Thoracic aorta (tissue), 2 donors: Measurements from ENCODE around the gene MRPL53. TPM values are rescaled to one million over a fixed set of nuclear protein-coding genes. Genes with fewer than 3 reads are reported as not detected.
"Not testable (repeated sequence)": the region's sequence is repeated elsewhere in the genome, so short reads cannot be mapped to it uniquely, and the experiment has no call there.

Source experiments
- ATAC-seq: fragments of 150-250 bp; one replicate; pipeline ENCODE4 v1.8.0; 2017; ENCODE audit warnings: low read depth; ENCODE audit not compliant: insufficient number of reproducible peaks, low FRiP score
- DNase-seq: peaks from one replicate; pipeline ENCODE4 v3.0.0-alpha.2; 2020; ENCODE audit warnings: low spot score
- H3K27ac ChIP-seq, 2 donors: fragments of 200-600 bp; sonication (generic); 1 replicate in 1 of 2; 2 replicates in 1 of 2; pipeline ENCODE4 v1.5.1; 2016; ENCODE audit warnings: mild to moderate bottlenecking in 2 of 2, moderate library complexity in 2 of 2
- H3K27me3 ChIP-seq: fragments of 200-600 bp; sonication (generic); replicated peaks from 2 replicates; pipeline ENCODE4 v1.6.0; 2016; ENCODE audit warnings: mild to moderate bottlenecking; ENCODE audit not compliant: insufficient read depth
- H3K36me3 ChIP-seq: fragments of 200-600 bp; sonication (generic); one replicate; pipeline ENCODE4 v1.5.1; 2016
- H3K4me1 ChIP-seq, 2 donors: fragments of 200-600 bp; sonication (generic); 1 replicate in 1 of 2; 2 replicates in 1 of 2; pipeline versions ENCODE4 v1.5.1 to v1.6.0; 2016; ENCODE audit warnings: low read depth in 2 of 2, mild to moderate bottlenecking in 1 of 2; ENCODE audit not compliant: control insufficient read depth in 1 of 2
- H3K4me3 ChIP-seq: fragments of 200-600 bp; sonication (generic); 2 replicates; pipeline ENCODE4 v1.5.1; 2016; ENCODE audit warnings: mild to moderate bottlenecking
- H3K9me3 ChIP-seq: fragments of 200-600 bp; sonication (generic); 2 replicates; pipeline ENCODE4 v1.5.1; 2016
- total RNA-seq, 2 donors: library from RNA; depleted of rRNA; stranded (reverse); fragments of >200 nt; gene quantifications; one replicate each; pipeline versions ENCODE4 v1.1.0 to v1.2.3, GENCODE V29; 2016
- TF ChIP-seq, protein P1 (sequence below): fragments of 200-600 bp; sonication (generic); IDR thresholded peaks from one replicate; pipeline ENCODE4 v1.5.1; 2019; ENCODE audit warnings: antibody characterized with exemption

Gene MRPL53
- total RNA-seq, 2 donors from 2014 or later, result 14.6 to 40.8 TPM

DNA sequence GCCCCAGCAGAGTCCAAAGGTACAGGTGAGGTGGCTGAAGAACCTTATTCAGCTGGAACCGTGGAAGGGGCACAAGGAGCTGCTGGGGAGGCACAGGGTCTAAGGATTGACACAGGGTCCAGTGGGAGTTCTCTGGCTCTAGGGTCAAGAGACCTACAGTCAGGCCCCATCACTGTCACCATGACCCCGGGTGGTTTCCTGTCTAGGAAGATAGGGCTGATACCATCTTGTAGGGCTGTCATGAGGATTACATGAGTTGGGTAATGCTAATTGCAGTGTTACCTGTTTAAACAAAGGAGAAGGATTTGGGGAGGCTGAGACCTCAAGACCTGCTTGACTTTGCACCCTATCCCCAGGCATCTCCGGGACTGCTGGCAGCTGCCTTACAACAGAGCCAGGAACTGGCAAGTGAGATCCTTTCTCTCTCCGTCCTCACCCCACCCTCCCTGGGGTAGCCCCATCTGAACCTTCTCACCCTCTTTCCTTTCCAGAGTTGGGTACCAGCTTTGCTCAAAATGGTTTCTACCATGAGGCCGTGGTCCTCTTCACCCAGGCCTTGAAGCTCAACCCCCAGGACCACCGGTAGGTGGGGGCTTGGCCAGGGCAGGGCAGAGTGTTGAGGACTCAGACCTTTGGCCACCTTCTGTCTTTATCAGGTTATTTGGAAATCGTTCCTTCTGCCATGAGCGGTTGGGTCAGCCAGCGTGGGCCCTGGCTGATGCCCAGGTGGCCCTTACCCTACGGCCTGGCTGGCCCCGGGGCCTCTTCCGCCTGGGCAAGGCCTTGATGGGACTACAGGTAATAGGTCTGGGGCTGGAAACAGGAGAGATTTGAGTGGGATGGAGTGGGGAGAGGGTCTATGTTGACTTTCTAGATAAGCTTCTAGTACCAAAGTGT is 19.4 kb upstream of the MRPL53 start:
- TF ChIP-seq, protein P1, sequence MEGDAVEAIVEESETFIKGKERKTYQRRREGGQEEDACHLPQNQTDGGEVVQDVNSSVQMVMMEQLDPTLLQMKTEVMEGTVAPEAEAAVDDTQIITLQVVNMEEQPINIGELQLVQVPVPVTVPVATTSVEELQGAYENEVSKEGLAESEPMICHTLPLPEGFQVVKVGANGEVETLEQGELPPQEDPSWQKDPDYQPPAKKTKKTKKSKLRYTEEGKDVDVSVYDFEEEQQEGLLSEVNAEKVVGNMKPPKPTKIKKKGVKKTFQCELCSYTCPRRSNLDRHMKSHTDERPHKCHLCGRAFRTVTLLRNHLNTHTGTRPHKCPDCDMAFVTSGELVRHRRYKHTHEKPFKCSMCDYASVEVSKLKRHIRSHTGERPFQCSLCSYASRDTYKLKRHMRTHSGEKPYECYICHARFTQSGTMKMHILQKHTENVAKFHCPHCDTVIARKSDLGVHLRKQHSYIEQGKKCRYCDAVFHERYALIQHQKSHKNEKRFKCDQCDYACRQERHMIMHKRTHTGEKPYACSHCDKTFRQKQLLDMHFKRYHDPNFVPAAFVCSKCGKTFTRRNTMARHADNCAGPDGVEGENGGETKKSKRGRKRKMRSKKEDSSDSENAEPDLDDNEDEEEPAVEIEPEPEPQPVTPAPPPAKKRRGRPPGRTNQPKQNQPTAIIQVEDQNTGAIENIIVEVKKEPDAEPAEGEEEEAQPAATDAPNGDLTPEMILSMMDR, result no peak
- Histone ChIP-seq H3K9me3 (no peaks in the 10 kb centered on the region), H3K27me3 (no peaks in the 10 kb centered on the region), H3K4me1 (no peaks in the 10 kb centered on the region), H3K4me3 (no peak overlapping the region), H3K27ac (no peak overlapping the region), H3K36me3 (peaks cover 43% of the 10 kb centered on the region)
- ATAC-seq, result no peak
- no peak for DNase-seq

DNA sequence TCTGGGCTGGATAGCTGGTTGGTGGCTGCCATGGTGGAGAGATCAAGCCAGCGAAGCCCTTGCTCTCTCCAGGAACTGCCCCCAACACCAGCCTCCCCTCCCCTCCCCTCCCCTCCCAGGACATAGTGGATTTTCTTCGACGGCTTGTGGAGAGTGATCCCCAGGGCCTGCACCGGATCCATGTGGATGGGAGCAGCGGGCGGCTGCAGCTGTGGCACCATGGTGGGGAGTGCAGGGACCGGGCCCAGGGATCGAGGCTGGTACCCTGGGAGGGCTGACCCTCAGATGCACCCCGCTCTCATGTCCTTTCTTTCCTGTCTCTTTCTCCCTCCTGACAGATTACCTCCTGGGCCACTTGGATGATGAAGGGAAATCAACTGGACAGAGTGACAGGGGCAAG is 17.4 kb upstream of the MRPL53 start:
- Histone ChIP-seq H3K4me1 (no peaks in the 10 kb centered on the region), H3K27ac (no peak overlapping the region), H3K36me3 (peaks cover 52% of the 10 kb centered on the region), H3K27me3 (no peaks in the 10 kb centered on the region), H3K4me3 (no peak overlapping the region), H3K9me3 (no peaks in the 10 kb centered on the region)
- ATAC-seq, result no peak
- TF ChIP-seq, protein P1, result no peak
- no peak for DNase-seq

DNA sequence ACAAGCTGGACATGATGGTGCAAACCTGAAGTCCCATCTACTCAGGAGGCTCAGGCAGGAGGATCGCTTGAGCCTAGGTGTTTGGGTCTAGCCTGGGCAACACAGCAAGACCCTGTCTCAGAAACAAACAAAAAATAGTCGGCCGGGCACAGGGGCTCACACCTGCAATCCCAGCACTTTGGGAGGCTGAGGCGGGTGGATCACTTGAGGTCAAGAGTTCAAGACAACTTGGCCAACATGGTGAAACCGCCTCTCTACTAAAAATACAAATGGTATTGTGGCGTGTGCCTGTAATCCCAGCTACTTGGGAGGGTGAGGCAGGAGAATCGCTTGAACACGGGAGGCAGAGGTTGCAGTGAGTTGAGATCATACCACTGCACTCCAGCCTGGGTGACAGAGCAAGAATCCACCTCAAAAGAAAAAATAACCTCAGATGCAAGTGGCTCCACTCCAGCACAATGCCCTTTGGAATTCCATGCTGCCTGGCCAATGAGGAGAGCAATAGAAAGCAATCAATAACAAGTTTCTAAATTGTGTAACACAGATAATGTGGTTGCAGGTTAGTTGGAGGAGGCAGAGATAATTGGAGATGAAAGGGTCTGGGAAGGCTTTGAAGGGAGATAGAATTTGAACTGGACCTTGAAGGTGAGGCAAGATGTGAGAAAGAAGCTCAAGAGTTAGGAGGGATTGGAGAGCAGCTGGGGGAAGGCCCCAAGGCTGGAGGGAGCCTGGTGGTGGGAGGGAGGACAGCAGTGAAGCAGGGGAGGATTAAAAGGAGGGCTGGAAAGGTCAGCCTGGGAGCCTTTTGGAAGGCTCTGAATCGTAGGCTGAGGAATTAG is 16.4 kb upstream of the MRPL53 start:
- Histone ChIP-seq H3K9me3 (no peaks in the 10 kb centered on the region), H3K4me1 (peaks cover 4 to 7% of the 10 kb centered on the region in 2 donors), H3K27ac (no peak overlapping the region), H3K36me3 (peaks cover 52% of the 10 kb centered on the region), H3K27me3 (no peaks in the 10 kb centered on the region), H3K4me3 (no peak overlapping the region)
- TF ChIP-seq, protein P1, result no peak
- DNase-seq (no peak), ATAC-seq (no peak)

DNA sequence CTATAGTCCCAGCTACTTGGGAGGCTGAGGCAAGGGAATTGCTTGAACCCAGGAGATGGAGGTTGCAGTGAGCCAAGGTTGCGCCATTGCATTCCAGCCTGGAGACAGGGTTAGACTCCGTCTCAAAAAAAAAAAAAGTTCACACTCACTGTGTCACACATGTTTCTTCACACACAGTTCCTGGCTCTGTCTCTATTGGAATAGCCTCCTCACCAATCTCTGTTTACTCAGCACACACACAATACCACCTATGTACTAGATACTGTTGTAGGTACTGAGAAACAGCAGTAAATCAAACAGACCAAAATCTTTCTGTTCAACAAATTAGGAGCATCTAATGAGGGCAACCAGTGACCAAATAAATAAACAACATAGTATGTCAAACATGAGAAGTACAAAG is 13.7 kb upstream of the MRPL53 start:
- H3K4me3 ChIP-seq, result no peak overlapping the region
- no peaks in the 10 kb centered on the region for H3K9me3 ChIP-seq
- no peaks in the 10 kb centered on the region for H3K27me3 ChIP-seq
- H3K4me1 ChIP-seq, result peaks cover 18 to 24% of the 10 kb centered on the region in 2 donors
- H3K36me3 ChIP-seq, result peaks cover 25% of the 10 kb centered on the region
- ATAC-seq (no peak), DNase-seq (no peak)
- no peak overlapping the region for H3K27ac ChIP-seq
- TF ChIP-seq, protein P1, result no peak

DNA sequence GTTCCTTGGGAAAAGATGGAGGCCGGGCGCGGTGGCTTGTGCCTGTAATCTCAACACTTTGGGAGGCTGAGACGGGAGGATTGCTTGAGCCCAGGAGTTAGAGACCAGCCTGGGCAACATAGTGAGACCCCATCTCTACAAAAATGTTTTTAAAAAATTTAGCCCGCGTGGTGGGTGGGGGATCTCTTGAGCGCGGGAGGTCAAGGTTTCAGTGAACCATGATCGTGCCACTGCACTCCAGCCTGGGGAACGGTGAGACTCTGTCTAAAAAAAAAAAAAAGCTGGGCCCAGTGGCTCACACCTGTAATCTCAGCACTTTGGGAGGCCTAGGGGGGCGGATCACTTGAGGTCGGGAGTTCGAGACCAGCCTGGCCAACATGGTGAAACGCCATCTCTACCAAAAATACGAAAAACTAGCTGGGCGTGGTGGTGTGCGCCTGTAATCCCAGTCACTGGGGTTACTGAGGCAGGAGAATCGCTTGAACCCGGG is 11.2 kb upstream of the MRPL53 start:
- peak overlapping the region; percentile 100 for H3K4me3 ChIP-seq
- not testable (repeated sequence) for H3K27me3 ChIP-seq, DNase-seq, ATAC-seq, H3K9me3 ChIP-seq
- H3K36me3 ChIP-seq, result peaks cover 13% of the 10 kb centered on the region
- H3K27ac ChIP-seq, result peak overlapping the region in 1 of 2 donors; percentile 88
- peaks cover 23 to 35% of the 10 kb centered on the region in 2 donors for H3K4me1 ChIP-seq
